ENCODE data around the gene CORO7. TPM values are rescaled to one million over a fixed set of nuclear protein-coding genes. Genes with fewer than 3 reads are reported as not detected.

CORO7 gene
- total and polyA plus RNA-seq, 9 of the 15 experiments (the other 6 are each of a cell fraction or from before 2014, with no cell fraction given): 0.45 to 77.2 (median 18.7) TPM

GRCh38 chr16:4461250-4462085, 45.1 kb upstream of the CORO7 start (continued):
- no peak for TF ChIP-seq ZNF609 (CRISPR knock-in tag; IDR thresholded peaks at IDR 0.05; ENCODE audit: borderline replicate concordance)
- TF ChIP-seq DACH1 (IDR thresholded peaks at IDR 0.05; ENCODE audit: partially characterized antibody): no peak
- no peak for TF ChIP-seq ZNF253 (CRISPR knock-in tag; conservative IDR thresholded peaks at IDR 0.05)
- no peak for TF ChIP-seq ZNF134 (CRISPR knock-in tag; conservative IDR thresholded peaks at IDR 0.05)
- no peak for TF ChIP-seq PHF21A (IDR thresholded peaks at IDR 0.05; ENCODE audit: borderline replicate concordance, low read depth)
- no peak for TF ChIP-seq E2F4 (CRISPR knock-in tag; IDR thresholded peaks at IDR 0.05; ENCODE audit: low read depth)
- TF ChIP-seq TAF9B (IDR thresholded peaks at IDR 0.05; ENCODE audit: partially characterized antibody): no peak
- TF ChIP-seq NR2C1 (IDR thresholded peaks at IDR 0.05): no peak
- TF ChIP-seq NR2C1 (tag; IDR thresholded peaks at IDR 0.05): no peak
- TF ChIP-seq MEIS2 (IDR thresholded peaks at IDR 0.05; ENCODE audit: partially characterized antibody): no peak
- no peak for TF ChIP-seq RNF219 (CRISPR knock-in tag; IDR thresholded peaks at IDR 0.05)
- TF ChIP-seq ZNF121 (CRISPR knock-in tag; conservative IDR thresholded peaks at IDR 0.05): no peak
- TF ChIP-seq SP2 (IDR thresholded peaks at IDR 0.05; ENCODE audit: extremely low read depth, low read depth, low read length, poor library complexity, severe bottlenecking): no peak
- no peak for TF ChIP-seq PHB2 (IDR thresholded peaks at IDR 0.05; ENCODE audit: low read depth)

Measured in K562 (cell line).